OCI-LY7 (cell line): ENCODE measurements around the gene ZNF672. TPM values are rescaled to one million over a fixed set of nuclear protein-coding genes. Genes with fewer than 3 reads are reported as not detected.

Experiments
- BruUV-seq: library from RNA; stranded (reverse); fragments of 400-500 nt; replicated peaks from 2 replicates; lab custom pipeline; 2021; lab: Mats Ljungman, UMichigan
- CTCF ChIA-PET: fragments of 300-600 bp; sonication (Branson Sonifier 250); formaldehyde crosslinking; loops from one replicate; lab custom pipeline; 2022; ENCODE audit warnings: antibody characterized with exemption; ENCODE audit not compliant: unreplicated experiment; lab: Charles Lee
- POLR2A ChIA-PET: fragments of 300-600 bp; sonication (Branson Sonifier 250); formaldehyde crosslinking; loops from one replicate; lab custom pipeline; 2022; ENCODE audit warnings: antibody characterized with exemption; lab: Charles Lee
- DNase-seq: peaks from one replicate; pipeline ENCODE4 v3.0.0-alpha.2; 2015; ENCODE audit warnings: low spot score
- H2AFZ ChIP-seq: fragments of 200-600 bp; sonication (generic), shearing (Covaris generic); 2 replicates; pipeline ENCODE4 v1.6.1; 2014; ENCODE audit warnings: mild to moderate bottlenecking, antibody characterized with exemption, low read length, moderate library complexity
- H3K27ac ChIP-seq: fragments of 200-600 bp; sonication (generic); 2 replicates; pipeline ENCODE4 v1.5.1; 2014; ENCODE audit warnings: mixed run types, low read depth, mild to moderate bottlenecking, moderate library complexity, low read length, inconsistent platforms; ENCODE audit not compliant: poor library complexity, severe bottlenecking
- H3K36me3 ChIP-seq: fragments of 200-600 bp; sonication (generic); 2 replicates; pipeline ENCODE4 v1.6.1; 2014; ENCODE audit warnings: mild to moderate bottlenecking, antibody characterized with exemption, low read length, moderate library complexity, mixed read lengths; ENCODE audit not compliant: insufficient read depth
- H3K4me1 ChIP-seq: fragments of 200-600 bp; sonication (generic); 2 replicates; pipeline ENCODE4 v1.5.1; 2014; ENCODE audit warnings: mild to moderate bottlenecking, low read length; ENCODE audit not compliant: insufficient read depth, poor library complexity, severe bottlenecking
- H3K4me2 ChIP-seq: fragments of 200-600 bp; sonication (generic); 2 replicates; pipeline ENCODE4 v1.6.1; 2014; ENCODE audit warnings: mild to moderate bottlenecking, low read length
- H3K4me3 ChIP-seq: fragments of 200-600 bp; sonication (generic); 2 replicates; pipeline ENCODE4 v1.5.1; 2014; ENCODE audit warnings: mild to moderate bottlenecking, low read depth, low read length; ENCODE audit not compliant: poor library complexity, severe bottlenecking
- H3K79me2 ChIP-seq: fragments of 200-600 bp; sonication (generic); 2 replicates; pipeline ENCODE4 v1.6.1; 2016; ENCODE audit warnings: low read depth, mild to moderate bottlenecking, low read length, moderate library complexity, mixed read lengths; ENCODE audit not compliant: insufficient read depth
- H3K9me2 ChIP-seq: fragments of 200-600 bp; sonication (generic); 2 replicates; pipeline ENCODE4 v1.6.1; 2016; ENCODE audit warnings: mild to moderate bottlenecking, low read length, mixed read lengths; ENCODE audit not compliant: insufficient read depth
- H3K9me3 ChIP-seq: fragments of 200-600 bp; sonication (generic); 2 replicates; pipeline ENCODE4 v1.6.1; 2014; ENCODE audit warnings: mild to moderate bottlenecking, mixed run types, low read length, mixed read lengths
- H4K20me1 ChIP-seq: fragments of 200-600 bp; sonication (generic); 2 replicates; pipeline ENCODE4 v1.6.1; 2014; ENCODE audit warnings: mild to moderate bottlenecking, antibody characterized with exemption, low read length, moderate library complexity, mixed read lengths; ENCODE audit not compliant: insufficient read depth
- EZH2phosphoT487 ChIP-seq: fragments of 200-600 bp; sonication (generic); IDR thresholded peaks from 2 replicates; pipeline ENCODE4 v1.6.1; 2018; ENCODE audit warnings: low read depth, borderline replicate concordance, mild to moderate bottlenecking, mixed run types, antibody characterized with exemption, low read length, moderate library complexity, mixed read lengths
- intact Hi-C: fragments of 100-400 bp; cut with micrococcal nuclease; formaldehyde crosslinking; loops from one replicate; pipeline ENCODE4 v1.10.0; 2022; ENCODE audit not compliant: unreplicated experiment
- total RNA-seq, 2 experiments: library from RNA; depleted of rRNA in 1 of 2; stranded (reverse); fragments of >200 nt in 1 of 2; shearing (Covaris generic) in 1 of 2; gene quantifications; 2 replicates each; pipeline ENCODE4 v1.2.3, GENCODE V29; 2014 to 2022
- TF ChIP-seq, protein P1 (sequence below): fragments of 200-600 bp; sonication (generic); conservative IDR thresholded peaks from 2 replicates; pipeline ENCODE4 v1.5.1; 2014; ENCODE audit warnings: mild to moderate bottlenecking, antibody characterized with exemption, low read length, moderate library complexity, mixed read lengths

ZNF672 gene
- total RNA-seq, 2 experiments from 2014 or later, result 52.7 to 56.1 TPM

DNA sequence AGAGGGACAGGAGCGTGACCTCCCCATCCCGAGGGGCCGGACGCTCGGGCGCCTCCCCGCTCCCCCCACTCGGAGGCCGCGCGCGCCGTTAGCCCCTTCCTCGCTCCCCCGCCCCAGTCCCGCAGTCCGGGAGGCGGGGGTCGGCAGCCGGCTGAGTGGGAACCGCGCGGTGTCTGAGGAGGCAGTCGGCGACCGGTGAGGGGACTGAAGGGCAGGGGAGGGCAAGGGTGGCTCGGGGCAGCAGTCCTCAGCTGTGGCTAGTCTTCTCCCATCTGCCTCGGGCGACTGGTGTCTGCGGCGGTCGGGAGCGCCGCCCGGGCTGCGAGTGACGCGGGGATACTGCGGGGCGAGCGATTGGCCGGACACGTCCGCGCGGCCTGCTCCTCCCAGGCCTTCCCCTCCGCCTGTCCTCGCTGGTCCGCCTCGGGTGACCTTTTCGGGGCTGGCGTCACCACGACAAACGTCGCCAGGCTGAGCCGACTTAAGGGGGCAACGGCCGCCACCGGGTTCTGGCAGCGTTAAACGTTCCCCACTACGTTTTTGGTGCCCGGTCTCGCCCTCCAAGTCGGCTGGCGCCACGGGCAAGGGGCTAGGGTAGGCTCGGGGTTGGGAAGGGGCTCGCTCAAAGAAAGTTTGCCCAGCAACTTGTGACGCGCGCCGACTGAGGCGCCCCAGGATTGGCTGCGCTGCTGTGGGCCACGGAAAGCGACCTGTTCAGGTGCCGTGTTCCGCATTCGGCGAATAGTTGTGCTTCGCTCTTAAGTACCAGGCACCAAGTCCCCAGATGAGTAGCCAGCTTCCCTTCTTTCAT is 538 bp downstream of the ZNF672 start:
- H3K4me1 ChIP-seq, result peaks cover 24% of the 10 kb centered on the region
- H2AFZ ChIP-seq, result peak overlapping the region; percentile 68
- H3K4me3 ChIP-seq, result peak overlapping the region; percentile 86
- BruUV-seq, result no TSS peak
- peaks cover 16% of the 10 kb centered on the region for H3K79me2 ChIP-seq
- peaks cover 11% of the 10 kb centered on the region; the same call in 1 of the 2 replicates for H3K36me3 ChIP-seq
- ChIA-PET POLR2A (interaction anchor here (1.3 to 5.5 kb wide), 10 partner anchors 11 to 68 kb away, joined by 3 to 70 read pairs (median 10); partner anchors contain the start of genes PGBD2, SH3BP5L and ZNF692), CTCF (interaction anchor here (1.3 kb wide), 2 partner anchors 20 kb away, joined by 7 to 8 read pairs; partner anchors contain the start of gene ZNF692)
- H3K4me2 ChIP-seq, result peak overlapping the region; percentile 89
- intact Hi-C loops, result loop anchor here (1.0 kb wide), 5 partner anchors 12 to 215 kb away; partner anchors contain the start of gene PGBD2
- peak overlapping the region; percentile 74 for H3K27ac ChIP-seq
- H4K20me1 ChIP-seq, result no peaks in the 10 kb centered on the region
- no peaks in the 10 kb centered on the region for H3K9me2 ChIP-seq
- peak; percentile 93 for DNase-seq
- TF ChIP-seq EZH2phosphoT487, result no peak
- TF ChIP-seq, protein P1, sequence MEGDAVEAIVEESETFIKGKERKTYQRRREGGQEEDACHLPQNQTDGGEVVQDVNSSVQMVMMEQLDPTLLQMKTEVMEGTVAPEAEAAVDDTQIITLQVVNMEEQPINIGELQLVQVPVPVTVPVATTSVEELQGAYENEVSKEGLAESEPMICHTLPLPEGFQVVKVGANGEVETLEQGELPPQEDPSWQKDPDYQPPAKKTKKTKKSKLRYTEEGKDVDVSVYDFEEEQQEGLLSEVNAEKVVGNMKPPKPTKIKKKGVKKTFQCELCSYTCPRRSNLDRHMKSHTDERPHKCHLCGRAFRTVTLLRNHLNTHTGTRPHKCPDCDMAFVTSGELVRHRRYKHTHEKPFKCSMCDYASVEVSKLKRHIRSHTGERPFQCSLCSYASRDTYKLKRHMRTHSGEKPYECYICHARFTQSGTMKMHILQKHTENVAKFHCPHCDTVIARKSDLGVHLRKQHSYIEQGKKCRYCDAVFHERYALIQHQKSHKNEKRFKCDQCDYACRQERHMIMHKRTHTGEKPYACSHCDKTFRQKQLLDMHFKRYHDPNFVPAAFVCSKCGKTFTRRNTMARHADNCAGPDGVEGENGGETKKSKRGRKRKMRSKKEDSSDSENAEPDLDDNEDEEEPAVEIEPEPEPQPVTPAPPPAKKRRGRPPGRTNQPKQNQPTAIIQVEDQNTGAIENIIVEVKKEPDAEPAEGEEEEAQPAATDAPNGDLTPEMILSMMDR, result no peak
- H3K9me3 ChIP-seq, result no peaks in the 10 kb centered on the region

DNA sequence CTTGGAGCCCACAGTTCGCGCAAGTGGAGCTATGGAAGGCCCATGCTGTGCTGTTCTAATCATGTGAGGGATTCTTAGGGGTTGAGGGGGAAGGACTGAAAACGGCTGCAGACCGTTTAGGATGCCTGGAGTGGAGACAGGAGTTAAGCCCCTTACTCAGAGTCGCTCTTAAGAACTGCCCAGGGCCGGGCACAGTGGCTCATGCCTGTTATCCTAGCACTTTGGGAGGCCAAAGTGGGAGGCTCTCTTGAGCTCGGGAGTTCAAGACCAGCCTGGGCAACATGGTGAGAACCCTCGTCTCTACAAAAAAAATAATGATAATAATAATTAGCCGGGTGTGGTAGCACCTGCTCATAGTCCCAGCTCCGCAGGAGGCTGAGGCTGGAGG is 1.1 kb downstream of the ZNF672 start:
- peak overlapping the region; percentile 74 for H3K27ac ChIP-seq
- H3K79me2 ChIP-seq, result peaks cover 16% of the 10 kb centered on the region
- H4K20me1 ChIP-seq, result no peaks in the 10 kb centered on the region
- peak overlapping the region; percentile 68; the same call in 1 of the 2 replicates for H2AFZ ChIP-seq
- ChIA-PET POLR2A (interaction anchor here (1.7 to 5.5 kb wide), 4 partner anchors 12 to 23 kb away, joined by 8 to 70 read pairs (median 18); partner anchors contain the start of genes SH3BP5L and ZNF692), CTCF (interaction anchor here (1.3 kb wide), 1 partner anchor 20 kb away, joined by 8 read pairs; the partner anchor contains the start of gene ZNF692)
- no TSS peak for BruUV-seq
- peaks cover 23% of the 10 kb centered on the region for H3K4me1 ChIP-seq
- H3K4me2 ChIP-seq, result peak overlapping the region; percentile 89
- H3K36me3 ChIP-seq, result peaks cover 11% of the 10 kb centered on the region; the same call in 1 of the 2 replicates
- DNase-seq, result no peak
- TF ChIP-seq, protein P1, result no peak
- TF ChIP-seq EZH2phosphoT487, result no peak
- no peaks in the 10 kb centered on the region for H3K9me3 ChIP-seq
- H3K9me2 ChIP-seq, result no peaks in the 10 kb centered on the region
- intact Hi-C loops, result no loop called here
- H3K4me3 ChIP-seq, result peak overlapping the region; percentile 86
